H9 (cell line): ENCODE data around the gene CDH4. TPM values are rescaled to one million over a fixed set of nuclear protein-coding genes. Genes with fewer than 3 reads are reported as not detected.

Experiments used
- DNase-seq: peaks from one replicate; pipeline ENCODE4 v3.0.0-alpha.2; 2017
- H2AFZ ChIP-seq: one replicate; pipeline ENCODE4 v1.6.1; 2013; ENCODE audit warnings: mild to moderate bottlenecking, low read length, control low read depth, moderate library complexity
- H2AK5ac ChIP-seq: 2 replicates; pipeline ENCODE4 v1.6.1; 2013; ENCODE audit warnings: low read length, control low read depth, mixed read lengths; ENCODE audit not compliant: insufficient read length
- H2BK120ac ChIP-seq: one replicate; pipeline ENCODE4 v1.6.1; 2013; ENCODE audit warnings: low read depth, mild to moderate bottlenecking, low read length, control low read depth, inconsistent platforms; ENCODE audit not compliant: poor library complexity, severe bottlenecking
- H2BK12ac ChIP-seq: 2 replicates; pipeline ENCODE4 v1.6.1; 2013; ENCODE audit warnings: low read length, control low read depth, mixed read lengths, low read depth; ENCODE audit not compliant: insufficient read length
- H2BK15ac ChIP-seq: 2 replicates; pipeline ENCODE4 v1.6.1; 2013; ENCODE audit warnings: low read depth, low read length, control low read depth
- H2BK20ac ChIP-seq: one replicate; pipeline ENCODE4 v1.6.1; 2013; ENCODE audit warnings: low read depth, mild to moderate bottlenecking, low read length, control low read depth, inconsistent platforms; ENCODE audit not compliant: poor library complexity, severe bottlenecking
- H2BK5ac ChIP-seq: 2 replicates; pipeline ENCODE4 v1.6.1; 2013; ENCODE audit warnings: low read length, control low read depth, mixed read lengths; ENCODE audit not compliant: insufficient read length
- H3K14ac ChIP-seq: 2 replicates; pipeline ENCODE4 v1.6.1; 2013; ENCODE audit warnings: low read length, control low read depth; ENCODE audit not compliant: insufficient read depth
- H3K18ac ChIP-seq: 2 replicates; pipeline ENCODE4 v1.6.1; 2013; ENCODE audit warnings: low read depth, mild to moderate bottlenecking, mixed read lengths, low read length, control low read depth; ENCODE audit not compliant: insufficient read length
- H3K23ac ChIP-seq: 2 replicates; pipeline ENCODE4 v1.6.1; 2013; ENCODE audit warnings: low read length, control low read depth, mixed read lengths, low read depth; ENCODE audit not compliant: insufficient read length
- H3K23me2 ChIP-seq: 2 replicates; pipeline ENCODE4 v1.6.1; 2013; ENCODE audit warnings: low read depth, mild to moderate bottlenecking, mixed read lengths, low read length, control low read depth; ENCODE audit not compliant: insufficient read length, poor library complexity, severe bottlenecking
- H3K27ac ChIP-seq: 2 replicates; pipeline ENCODE4 v1.5.1; 2013; ENCODE audit warnings: low read length, control low read depth, mixed read lengths, low read depth; ENCODE audit not compliant: insufficient read length
- H3K27me3 ChIP-seq: 2 replicates; pipeline ENCODE4 v1.6.1; 2013; ENCODE audit warnings: low read length, control low read depth, inconsistent platforms; ENCODE audit not compliant: insufficient read depth
- H3K4ac ChIP-seq: 2 replicates; pipeline ENCODE4 v1.6.1; 2013; ENCODE audit warnings: low read depth, mild to moderate bottlenecking, control low read depth, inconsistent platforms, low read length, moderate library complexity
- H3K4me1 ChIP-seq: 2 replicates; pipeline ENCODE4 v1.6.1; 2013; ENCODE audit warnings: low read length, control low read depth, inconsistent platforms; ENCODE audit not compliant: insufficient read depth
- H3K4me2 ChIP-seq: 2 replicates; pipeline ENCODE4 v1.6.1; 2013; ENCODE audit warnings: low read length, control low read depth, mixed read lengths; ENCODE audit not compliant: insufficient read length, insufficient read depth
- H3K56ac ChIP-seq: 2 replicates; pipeline ENCODE4 v1.6.1; 2013; ENCODE audit warnings: low read depth, mild to moderate bottlenecking, mixed read lengths, low read length, control low read depth; ENCODE audit not compliant: insufficient read length
- H3K79me1 ChIP-seq: 2 replicates; pipeline ENCODE4 v1.6.1; 2013; ENCODE audit warnings: low read depth, mild to moderate bottlenecking, moderate library complexity, low read length, control low read depth, inconsistent platforms; ENCODE audit not compliant: insufficient read depth, poor library complexity, severe bottlenecking
- H3K79me2 ChIP-seq: 2 replicates; pipeline ENCODE4 v1.6.1; 2013; ENCODE audit warnings: low read length, control low read depth, inconsistent platforms; ENCODE audit not compliant: insufficient read depth
- H3K9ac ChIP-seq: 2 replicates; pipeline ENCODE4 v1.6.1; 2013; ENCODE audit warnings: low read length, control low read depth, mixed read lengths; ENCODE audit not compliant: insufficient read length; ENCODE audit errors: extremely low read depth
- H3K9me3 ChIP-seq: one replicate; pipeline ENCODE4 v1.6.1; 2013; ENCODE audit warnings: low read depth, low read length, inconsistent platforms; ENCODE audit not compliant: control insufficient read depth
- H3T11ph ChIP-seq: one replicate; pipeline ENCODE4 v1.6.1; 2013; ENCODE audit warnings: mild to moderate bottlenecking, low read length, control low read depth, inconsistent platforms
- H4K20me1 ChIP-seq: one replicate; pipeline ENCODE4 v1.6.1; 2013; ENCODE audit not compliant: control insufficient read depth, insufficient read length, insufficient read depth
- H4K5ac ChIP-seq: 2 replicates; pipeline ENCODE4 v1.6.1; 2013; ENCODE audit warnings: low read depth, mild to moderate bottlenecking, mixed read lengths, low read length, control low read depth; ENCODE audit not compliant: insufficient read length
- H4K8ac ChIP-seq: replicated peaks from 2 replicates; pipeline ENCODE4 v1.6.1; 2013; ENCODE audit warnings: low read length, control low read depth, mixed read lengths, low read depth; ENCODE audit not compliant: insufficient read length
- H4K91ac ChIP-seq: 2 replicates; pipeline ENCODE4 v1.6.1; 2013; ENCODE audit warnings: low read depth, mild to moderate bottlenecking, moderate library complexity, mixed read lengths, low read length, control low read depth; ENCODE audit not compliant: insufficient read length
- H3K27ac Mint-ChIP-seq, 3 experiments: 2 replicates in 2 of 3; 3 replicates in 1 of 3; pipeline ENCODE4 v1.8.0; 2020 to 2021; ENCODE audit warnings: mixed read lengths in 3 of 3, mild to moderate bottlenecking in 1 of 3, moderate library complexity in 1 of 3
- H3K27me3 Mint-ChIP-seq: 2 replicates; pipeline ENCODE4 v1.8.0; 2021; ENCODE audit warnings: low read depth, mild to moderate bottlenecking, moderate library complexity, mixed read lengths
- H3K36me3 Mint-ChIP-seq, 3 experiments: 2 replicates in 2 of 3; 3 replicates in 1 of 3; pipeline ENCODE4 v1.8.0; 2020 to 2021; ENCODE audit warnings: low read depth in 3 of 3, mixed read lengths in 3 of 3; ENCODE audit not compliant: insufficient read depth in 1 of 3
- H3K4me1 Mint-ChIP-seq, 2 experiments: 2 replicates each; pipeline ENCODE4 v1.8.0; 2020; ENCODE audit warnings: mixed read lengths in 2 of 2
- H3K4me3 Mint-ChIP-seq, 2 experiments: 2 replicates in 1 of 2; 3 replicates in 1 of 2; pipeline ENCODE4 v1.8.0; 2020 to 2021; ENCODE audit warnings: mild to moderate bottlenecking in 2 of 2, mixed read lengths in 2 of 2, moderate library complexity in 1 of 2
- H3K9me3 Mint-ChIP-seq, 2 experiments: 2 replicates in 1 of 2; 3 replicates in 1 of 2; pipeline ENCODE4 v1.8.0; 2020; ENCODE audit warnings: mild to moderate bottlenecking in 2 of 2, mixed read lengths in 2 of 2, moderate library complexity in 1 of 2
- CTCF ChIP-seq: fragments of 200-600 bp; sonication (generic); conservative IDR thresholded peaks from 3 replicates; pipeline ENCODE4 v1.8.0; 2021; ENCODE audit warnings: antibody characterized with exemption, mild to moderate bottlenecking
- WGBS: extraction: QIAGEN DNeasy Blood & Tissue Kit; methylation state at CpG from one replicate; pipeline ENCODE4 v1.1.7; 2013; ENCODE audit warnings: missing lambda C conversion rate, low lambda C conversion rate, mixed read lengths; ENCODE audit not compliant: insufficient read length; ENCODE audit errors: extremely low coverage; 5-methylcytosine and 5-hydroxymethylcytosine counted together
- total RNA-seq: library from RNA; stranded (reverse); gene quantifications from 2 replicates; pipeline ENCODE4 v1.2.1, GENCODE V29; 2021

CDH4 gene
- total RNA-seq, 1 experiment from 2014 or later, result 3.0 TPM

- no peaks in the 10 kb centered on the region for H3K9me3 ChIP-seq
- Mint-ChIP-seq H3K36me3 (peaks cover 0 to 7% (median 4%) of the 10 kb centered on the region in 3 experiments; a peak in 4 of 7 replicates), H3K4me3 (no peak overlapping the region), H3K9me3 (peaks cover 7 to 10% of the 10 kb centered on the region in 2 experiments; a peak in 3 of 5 replicates), H3K27me3 (peaks cover 83% of the 10 kb centered on the region), H3K27ac (no peak overlapping the region), H3K4me1 (peaks cover 32 to 40% of the 10 kb centered on the region in 2 experiments)
- no peak overlapping the region for H3K27ac ChIP-seq
- H2BK15ac ChIP-seq, result no peak overlapping the region
- H3K23me2 ChIP-seq, result no peaks in the 10 kb centered on the region
- H4K8ac ChIP-seq, result no peak overlapping the region
- no peak overlapping the region for H3K4ac ChIP-seq
- no peak overlapping the region for H3K14ac ChIP-seq
- H3K4me2 ChIP-seq, result no peak overlapping the region
- no peak overlapping the region for H3K56ac ChIP-seq
- DNase-seq, result no peak
- no CpG with 5 or more reads among the region's 11 CpGs for WGBS
- H3K79me2 ChIP-seq, result no peaks in the 10 kb centered on the region
- no peak for TF ChIP-seq CTCF
- H3T11ph ChIP-seq, result no peak overlapping the region
- H4K5ac ChIP-seq, result no peak overlapping the region
- H3K23ac ChIP-seq, result no peak overlapping the region
- H4K20me1 ChIP-seq, result no peaks in the 10 kb centered on the region
- no peak overlapping the region for H2BK5ac ChIP-seq
- no peaks in the 10 kb centered on the region for H3K79me1 ChIP-seq
- no peak overlapping the region for H3K9ac ChIP-seq
- peaks cover 4% of the 10 kb centered on the region; the same call in 1 of the 2 replicates for H3K4me1 ChIP-seq
- no peak overlapping the region for H3K18ac ChIP-seq
- no peak overlapping the region for H2AK5ac ChIP-seq
- H2AFZ ChIP-seq, result no peak overlapping the region
- H2BK12ac ChIP-seq, result no peak overlapping the region
- H3K27me3 ChIP-seq, result no peaks in the 10 kb centered on the region; the same call in 1 of the 2 replicates
- H4K91ac ChIP-seq, result no peak overlapping the region
- no peak overlapping the region for H2BK20ac ChIP-seq
- no peak overlapping the region for H2BK120ac ChIP-seq
Observed at GRCh38 chr20:61346996-61347395, 94.9 kb downstream of the CDH4 start.
